IMR-90 (cell line): ENCODE measurements around the gene GPR152. TPM values are rescaled to one million over a fixed set of nuclear protein-coding genes. Genes with fewer than 3 reads are reported as not detected.

Experiments used
- ATAC-seq: fragments of 200-7000 bp; cut with Tn5 transposase; 2 replicates; pipeline ENCODE4 v1.9.1; 2020; ENCODE audit warnings: low read depth, mild to moderate bottlenecking, moderate library complexity
- BruUV-seq: library from RNA; stranded (reverse); fragments of 400-500 nt; replicated peaks from 2 replicates; lab custom pipeline; 2021; lab: Mats Ljungman, UMichigan
- CTCF ChIA-PET: fragments of 300-600 bp; formaldehyde crosslinking; extraction: SDS; loops from one replicate; lab custom pipeline; 2021; ENCODE audit warnings: antibody characterized with exemption; lab: Yijun Ruan, JAX
- POLR2A ChIA-PET: fragments of 300-600 bp; sonication (Branson Sonifier 250); formaldehyde crosslinking; loops from one replicate; lab custom pipeline; 2022; ENCODE audit warnings: antibody characterized with exemption; ENCODE audit not compliant: unreplicated experiment; lab: Charles Lee
- DNase-seq: peaks from one replicate; pipeline ENCODE4 v3.0.0; 2013
- H2AFZ ChIP-seq: replicated peaks from 2 replicates; pipeline ENCODE3; 2013; ENCODE audit warnings: low read length, mild to moderate bottlenecking; ENCODE audit not compliant: poor library complexity
- H2AK5ac ChIP-seq: 2 replicates; pipeline ENCODE4 v1.6.1; 2013; ENCODE audit warnings: low read depth, low read length, inconsistent platforms
- H2AK9ac ChIP-seq: replicated peaks from 2 replicates; pipeline ENCODE3; 2013; ENCODE audit warnings: mild to moderate bottlenecking, low read depth, low read length, moderate library complexity; ENCODE audit not compliant: poor library complexity
- H2BK120ac ChIP-seq: 2 replicates; pipeline ENCODE4 v1.6.1; 2013; ENCODE audit warnings: low read depth, low read length, inconsistent platforms
- H2BK15ac ChIP-seq: 3 replicates; pipeline ENCODE4 v1.6.1; 2013; ENCODE audit warnings: low read depth, low read length, inconsistent platforms
- H2BK20ac ChIP-seq: 2 replicates; pipeline ENCODE4 v1.6.1; 2013; ENCODE audit warnings: low read depth, mild to moderate bottlenecking, inconsistent platforms, low read length, moderate library complexity
- H2BK5ac ChIP-seq: 2 replicates; pipeline ENCODE4 v1.6.1; 2013; ENCODE audit warnings: mild to moderate bottlenecking, low read depth, low read length, inconsistent platforms; ENCODE audit not compliant: poor library complexity, severe bottlenecking
- H3K14ac ChIP-seq: replicated peaks from 2 replicates; pipeline ENCODE4 v1.6.1; 2013; ENCODE audit warnings: low read depth, low read length, inconsistent platforms
- H3K18ac ChIP-seq: 2 replicates; pipeline ENCODE4 v1.6.1; 2013; ENCODE audit warnings: low read depth, low read length, control low read depth
- H3K23ac ChIP-seq: 2 replicates; pipeline ENCODE4 v1.6.1; 2013; ENCODE audit warnings: low read depth, low read length, inconsistent platforms
- H3K27ac ChIP-seq: 2 replicates; pipeline ENCODE4 v1.5.1; 2013; ENCODE audit warnings: mild to moderate bottlenecking, control low read depth, low read length; ENCODE audit not compliant: insufficient read depth
- H3K27me3 ChIP-seq: 2 replicates; pipeline ENCODE4 v1.6.1; 2013; ENCODE audit warnings: low read length; ENCODE audit not compliant: control insufficient read depth, insufficient read depth
- H3K36me3 ChIP-seq: 2 replicates; pipeline ENCODE4 v1.6.1; 2013; ENCODE audit warnings: low read length, mixed read lengths; ENCODE audit not compliant: control insufficient read depth, insufficient read depth
- H3K4ac ChIP-seq: 2 replicates; pipeline ENCODE4 v1.6.1; 2013; ENCODE audit warnings: low read depth, low read length, inconsistent platforms
- H3K4me1 ChIP-seq: 2 replicates; pipeline ENCODE4 v1.6.1; 2013; ENCODE audit warnings: low read length, mixed read lengths; ENCODE audit not compliant: control insufficient read depth, insufficient read depth
- H3K4me2 ChIP-seq: 2 replicates; pipeline ENCODE4 v1.6.1; 2013; ENCODE audit warnings: low read depth, mild to moderate bottlenecking, control low read depth, low read length, moderate library complexity
- H3K4me3 ChIP-seq: 2 replicates; pipeline ENCODE4 v1.5.1; 2013; ENCODE audit warnings: low read depth, mild to moderate bottlenecking, control low read depth, low read length, moderate library complexity; ENCODE audit not compliant: insufficient read depth
- H3K56ac ChIP-seq: 2 replicates; pipeline ENCODE4 v1.6.1; 2013; ENCODE audit warnings: low read length, inconsistent platforms; ENCODE audit not compliant: insufficient read depth; ENCODE audit errors: extremely low read depth
- H3K79me1 ChIP-seq, 2 experiments: 2 replicates each; pipeline ENCODE4 v1.6.1; 2013; ENCODE audit warnings: low read length in 2 of 2, inconsistent platforms in 1 of 2, low read depth in 1 of 2
- H3K9ac ChIP-seq: 2 replicates; pipeline ENCODE4 v1.6.1; 2013; ENCODE audit warnings: low read depth, low read length, control low read depth
- H3K9me1 ChIP-seq: 2 replicates; pipeline ENCODE4 v1.6.1; 2013; ENCODE audit warnings: low read length, inconsistent platforms; ENCODE audit not compliant: insufficient read depth
- H3K9me3 ChIP-seq: 2 replicates; pipeline ENCODE4 v1.6.1; 2013; ENCODE audit warnings: low read length; ENCODE audit not compliant: control insufficient read depth, insufficient read depth
- H4K20me1 ChIP-seq: 2 replicates; pipeline ENCODE4 v1.6.1; 2013; ENCODE audit warnings: low read length, inconsistent platforms; ENCODE audit not compliant: insufficient read depth
- H4K5ac ChIP-seq: 2 replicates; pipeline ENCODE4 v1.6.1; 2013; ENCODE audit warnings: mild to moderate bottlenecking, low read depth, low read length, control low read depth
- H4K8ac ChIP-seq, 2 experiments: 2 replicates each; pipeline ENCODE4 v1.6.1; 2013; ENCODE audit warnings: low read depth in 2 of 2, low read length in 2 of 2, control low read depth in 1 of 2, inconsistent platforms in 1 of 2
- H4K91ac ChIP-seq: 2 replicates; pipeline ENCODE4 v1.6.1; 2013; ENCODE audit warnings: low read depth, low read length, inconsistent platforms; ENCODE audit not compliant: insufficient read depth
- FOS ChIP-seq: fragments of 150-350 bp; IDR thresholded peaks from 2 replicates; pipeline ENCODE4 v1.6.1; 2016; ENCODE audit warnings: low read depth, low read length
- MAZ ChIP-seq: IDR thresholded peaks from 2 replicates; pipeline ENCODE4 v1.6.1; 2012; ENCODE audit warnings: low read depth, mild to moderate bottlenecking, low read length, improper control_type of control experiment, moderate library complexity, borderline replicate concordance
- NFE2L2 ChIP-seq: fragments of 150-350 bp; IDR thresholded peaks from 2 replicates; pipeline ENCODE4 v1.6.1; 2016; ENCODE audit warnings: low read depth, mild to moderate bottlenecking, low read length
- POLR2A ChIP-seq: IDR thresholded peaks from 2 replicates; pipeline ENCODE4 v1.6.1; 2012; ENCODE audit warnings: mild to moderate bottlenecking, low read depth, low read length
- RAD21 ChIP-seq: IDR thresholded peaks from 2 replicates; pipeline ENCODE4 v1.6.1; 2012; ENCODE audit warnings: low read length, improper control_type of control experiment
- RFX5 ChIP-seq: IDR thresholded peaks from 2 replicates; pipeline ENCODE4 v1.8.0; 2012; ENCODE audit warnings: low read depth, mild to moderate bottlenecking, low read length, moderate library complexity
- WGBS, 2 experiments: methylation state at CpG; one replicate each; pipeline versions ENCODE4 v1.1.5 to v1.1.7; 2013; ENCODE audit warnings: missing lambda C conversion rate in 2 of 2; ENCODE audit not compliant: insufficient read length in 1 of 2; ENCODE audit errors: extremely low coverage in 2 of 2; 5-methylcytosine and 5-hydroxymethylcytosine counted together
- dilution Hi-C: fragments of 300-500 bp; cut with HindIII; formaldehyde crosslinking; loops from one replicate; pipeline ENCODE4 v1.14.3; 2018; ENCODE audit warnings: low sequenced_read_pairs; ENCODE audit not compliant: unreplicated experiment
- in situ Hi-C: fragments of 300-500 bp; cut with MboI; formaldehyde crosslinking; loops from 3 replicates; pipeline ENCODE4 v1.14.3; 2019; ENCODE audit warnings: low sequenced_read_pairs, inconsistent platforms, mixed read lengths
- intact Hi-C: fragments of 100-400 bp; cut with micrococcal nuclease; formaldehyde crosslinking; loops from 2 replicates; pipeline ENCODE4 v1.10.0; 2022
- polyA plus RNA-seq, 3 experiments: library from polyadenylated mRNA; depleted of rRNA; stranded (reverse); fragments of >200 nt; gene quantifications; 2 replicates each; pipeline ENCODE4 v1.2.3, GENCODE V29; 2012; ENCODE audit warnings: low replicate concordance in 1 of 3
- total RNA-seq: library from RNA; depleted of rRNA; stranded (reverse); fragments of >200 nt; gene quantifications from 2 replicates; pipeline ENCODE4 v1.2.3, GENCODE V29; 2012
- TF ChIP-seq, protein P1 (sequence below): fragments of 150-350 bp; IDR thresholded peaks from 2 replicates; pipeline ENCODE4 v1.6.1; 2017; ENCODE audit warnings: mild to moderate bottlenecking, antibody characterized with exemption, low read length, low read depth

The GPR152 gene
- total and polyA plus RNA-seq, 2 of the 4 experiments (the other 2 are of a cell fraction), result not detected

DNA sequence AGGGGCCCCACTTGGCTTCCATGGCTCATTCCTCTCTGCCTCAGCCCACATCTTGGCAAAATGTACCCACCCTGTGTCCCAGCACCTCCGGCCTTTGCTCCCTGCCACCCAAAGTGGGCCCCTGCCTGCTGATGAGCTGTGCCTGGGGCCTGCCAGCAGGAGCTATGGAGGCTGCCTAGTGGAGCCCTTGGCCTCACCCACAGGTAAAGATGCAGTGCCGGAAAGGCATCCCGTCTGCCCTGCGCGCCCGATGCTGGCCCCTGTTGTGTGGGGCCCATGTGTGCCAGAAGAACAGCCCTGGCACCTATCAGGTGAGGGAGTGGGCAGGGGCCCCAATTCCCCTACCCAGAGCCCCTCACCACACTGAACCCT is 47.3 kb downstream of the GPR152 start:
- H2BK20ac ChIP-seq, result no peak overlapping the region
- H3K27me3 ChIP-seq, result peaks cover 29% of the 10 kb centered on the region
- H3K4me1 ChIP-seq, result peaks cover 9% of the 10 kb centered on the region
- no peak overlapping the region for H2BK15ac ChIP-seq
- H3K14ac ChIP-seq, result no peak overlapping the region
- H2BK5ac ChIP-seq, result no peak overlapping the region
- dilution Hi-C loops (no loop called here), in situ Hi-C loops (no loop called here), intact Hi-C loops (no loop called here)
- no peaks in the 10 kb centered on the region for H3K9me1 ChIP-seq
- no peak for ATAC-seq
- no peak overlapping the region for H3K4me3 ChIP-seq
- TF ChIP-seq RAD21, result no peak
- no peak for TF ChIP-seq FOS
- TF ChIP-seq NFE2L2, result no peak
- TF ChIP-seq, protein P1, sequence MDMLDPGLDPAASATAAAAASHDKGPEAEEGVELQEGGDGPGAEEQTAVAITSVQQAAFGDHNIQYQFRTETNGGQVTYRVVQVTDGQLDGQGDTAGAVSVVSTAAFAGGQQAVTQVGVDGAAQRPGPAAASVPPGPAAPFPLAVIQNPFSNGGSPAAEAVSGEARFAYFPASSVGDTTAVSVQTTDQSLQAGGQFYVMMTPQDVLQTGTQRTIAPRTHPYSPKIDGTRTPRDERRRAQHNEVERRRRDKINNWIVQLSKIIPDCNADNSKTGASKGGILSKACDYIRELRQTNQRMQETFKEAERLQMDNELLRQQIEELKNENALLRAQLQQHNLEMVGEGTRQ, result no peak
- no peak for TF ChIP-seq POLR2A
- no peak for TF ChIP-seq RFX5
- TF ChIP-seq MAZ, result no peak
- H4K8ac ChIP-seq, result no peak overlapping the region
- no peak overlapping the region for H2AK5ac ChIP-seq
- H2AFZ ChIP-seq, result no peak overlapping the region
- no peak overlapping the region for H3K27ac ChIP-seq
- no peak overlapping the region for H2BK120ac ChIP-seq
- ChIA-PET POLR2A (no interaction called here), CTCF (no interaction called here)
- H3K23ac ChIP-seq, result no peak overlapping the region
- 80% methylated on average over 1 of the region's 6 CpGs; no CpG with 5 or more reads in 1 of the 2 experiments for WGBS, 2 experiments
- H2AK9ac ChIP-seq, result no peak overlapping the region
- H3K4ac ChIP-seq, result no peak overlapping the region
- no peak overlapping the region for H3K18ac ChIP-seq
- peaks cover 5% of the 10 kb centered on the region; the same call in 1 of the 2 replicates for H3K36me3 ChIP-seq
- no peak overlapping the region for H4K91ac ChIP-seq
- BruUV-seq, result no TSS peak
- no peak for DNase-seq
- no peak overlapping the region for H3K9ac ChIP-seq
- peaks cover 8 to 12% of the 10 kb centered on the region in 2 experiments; a peak in 3 of 4 replicates for H3K79me1 ChIP-seq
- no peaks in the 10 kb centered on the region for H3K9me3 ChIP-seq
- no peak overlapping the region for H3K56ac ChIP-seq
- H4K20me1 ChIP-seq, result peaks cover 11% of the 10 kb centered on the region
- no peak overlapping the region for H3K4me2 ChIP-seq
- H4K5ac ChIP-seq, result no peak overlapping the region
